Stimulated activated CD4-positive, alpha-beta T cell treated with anti-CD3 and anti-CD28 coated beads, Interleukin-4, amount 100 ng/mL, for 1 hour (primary cell): Measurements from ENCODE around the gene S100A11.

ENCODE experiments used
- DNase-seq: peaks from one replicate; pipeline ENCODE4 v3.0.0-alpha.2; 2020

The S100A11 gene

DNA sequence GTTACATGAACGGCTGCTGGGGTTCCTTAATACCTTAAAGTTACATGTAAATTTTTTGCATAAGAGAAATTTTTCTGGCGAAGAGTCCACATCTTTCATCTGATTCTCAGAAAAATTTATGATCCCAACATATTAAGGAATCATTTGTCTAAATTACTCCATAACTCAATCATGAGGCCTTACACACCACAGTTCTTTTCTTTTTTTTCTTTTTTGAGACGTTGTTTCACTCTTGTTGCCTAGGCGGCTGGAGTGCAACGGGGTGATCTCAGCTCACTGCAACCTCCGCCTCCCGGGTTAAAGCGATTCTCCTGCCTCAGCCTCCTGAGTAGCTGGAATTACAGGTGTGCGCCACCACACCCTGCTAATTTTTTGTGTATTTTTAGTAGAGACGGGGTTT lies 2.1 kb upstream of the S100A11 start:
- DNase-seq = no peak

DNA sequence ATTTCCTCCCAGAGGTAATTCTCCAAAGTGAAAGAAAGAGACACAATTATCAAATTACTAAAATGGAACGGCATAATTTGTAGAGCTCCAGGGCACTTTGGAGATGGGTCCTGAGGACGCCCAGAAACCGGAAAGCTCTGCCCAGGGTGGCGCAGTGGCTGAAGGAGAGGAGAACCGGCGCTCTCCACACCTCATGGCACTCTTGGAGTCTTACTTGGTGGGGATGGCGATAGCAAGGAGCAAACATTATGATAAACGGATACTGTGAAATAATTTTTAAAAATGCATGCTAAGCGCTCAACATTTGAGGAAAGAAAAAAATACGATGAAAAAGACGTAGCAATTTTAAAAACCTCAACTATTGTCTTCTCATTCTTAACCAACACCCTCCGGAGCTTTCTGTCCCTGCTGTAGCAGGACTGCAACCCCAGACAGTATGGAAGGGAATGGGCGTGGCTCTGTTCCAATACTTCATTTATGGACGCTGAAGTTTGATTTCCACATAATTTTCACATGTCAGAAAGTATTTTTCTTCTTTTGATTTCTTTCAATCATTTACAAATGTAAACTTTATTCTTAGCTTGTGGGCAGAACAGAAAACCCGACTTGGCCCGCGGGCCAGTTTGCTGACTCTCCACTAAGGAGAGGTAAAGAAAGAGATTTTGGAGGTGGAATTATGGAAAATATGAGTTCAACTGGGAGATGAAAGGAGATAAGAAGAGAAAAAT lies 1.1 kb downstream of the S100A11 start:
- DNase-seq = no peak

DNA sequence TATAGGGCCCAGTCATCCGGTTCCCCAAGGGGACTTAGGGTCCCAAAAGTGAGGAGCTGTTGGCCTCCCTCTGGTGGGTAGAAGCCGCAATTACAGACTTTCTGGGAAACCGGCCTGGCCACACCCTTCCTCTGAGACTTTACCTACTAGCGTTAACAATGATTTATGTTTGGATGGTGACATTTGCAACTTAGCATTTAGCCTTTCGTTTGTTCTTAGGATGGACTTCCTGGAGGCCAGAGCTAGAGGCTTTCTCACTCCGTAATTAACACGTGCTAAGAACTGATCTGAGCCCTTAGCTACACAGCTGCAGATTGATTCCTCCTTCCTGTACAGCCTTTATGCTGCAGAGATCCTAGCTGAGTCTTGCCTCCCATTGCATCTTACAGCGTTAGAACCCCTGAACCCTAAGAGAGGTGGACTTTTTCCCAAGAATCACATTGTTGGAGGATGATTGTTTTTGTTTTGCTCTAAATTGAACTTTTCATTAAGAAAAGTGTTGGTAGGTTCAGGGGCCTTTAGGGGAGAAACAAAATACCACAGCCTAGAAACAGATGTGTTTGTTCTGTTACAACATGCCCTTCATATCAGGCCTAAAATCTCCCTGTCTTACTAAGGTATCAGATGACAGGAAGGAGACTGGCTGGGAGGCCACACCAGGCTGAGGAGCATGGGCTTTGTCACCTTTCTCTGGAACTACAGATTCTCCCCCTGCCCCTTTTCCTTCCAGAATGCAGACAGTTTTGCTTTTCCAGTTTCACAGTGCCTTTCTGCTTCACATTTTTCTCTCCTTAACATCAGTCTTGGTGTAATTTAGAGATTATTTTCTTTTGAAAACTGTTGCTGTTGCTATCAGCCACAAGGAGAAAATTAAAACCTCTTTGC lies 1.9 kb downstream of the S100A11 start:
- DNase-seq = peak; percentile 60

DNA sequence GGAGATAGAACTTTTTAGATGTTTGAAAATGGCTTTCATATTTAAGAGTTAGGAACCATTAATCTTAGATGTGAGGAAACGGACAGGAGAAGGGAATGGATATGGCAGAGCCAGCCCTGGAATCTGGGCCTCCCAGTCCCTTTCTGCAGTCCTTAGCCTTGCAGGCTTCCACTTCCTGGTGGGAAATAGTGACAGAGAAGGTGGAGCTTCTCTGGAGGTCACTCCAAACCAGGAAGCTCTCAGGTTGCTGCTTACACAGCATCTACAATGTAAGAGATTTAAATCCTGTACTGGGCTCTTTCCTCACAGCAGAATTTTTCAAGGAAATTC lies 2.5 kb downstream of the S100A11 start:
- no peak for DNase-seq

DNA sequence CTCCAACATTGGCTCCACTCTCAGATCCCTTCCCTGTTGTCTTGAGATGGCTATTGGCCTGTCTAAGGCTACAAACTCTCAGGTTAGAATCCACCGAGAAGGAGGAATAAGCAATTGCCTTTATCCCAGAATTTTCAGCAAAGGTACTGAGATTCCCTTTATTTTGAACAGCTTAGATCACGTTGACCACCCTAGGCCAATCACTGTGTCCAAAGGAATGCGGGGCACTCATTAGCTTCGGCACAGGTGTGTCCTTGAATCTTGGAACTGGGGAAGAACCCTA lies 6.9 kb downstream of the S100A11 start:
- DNase-seq = no peak

DNA sequence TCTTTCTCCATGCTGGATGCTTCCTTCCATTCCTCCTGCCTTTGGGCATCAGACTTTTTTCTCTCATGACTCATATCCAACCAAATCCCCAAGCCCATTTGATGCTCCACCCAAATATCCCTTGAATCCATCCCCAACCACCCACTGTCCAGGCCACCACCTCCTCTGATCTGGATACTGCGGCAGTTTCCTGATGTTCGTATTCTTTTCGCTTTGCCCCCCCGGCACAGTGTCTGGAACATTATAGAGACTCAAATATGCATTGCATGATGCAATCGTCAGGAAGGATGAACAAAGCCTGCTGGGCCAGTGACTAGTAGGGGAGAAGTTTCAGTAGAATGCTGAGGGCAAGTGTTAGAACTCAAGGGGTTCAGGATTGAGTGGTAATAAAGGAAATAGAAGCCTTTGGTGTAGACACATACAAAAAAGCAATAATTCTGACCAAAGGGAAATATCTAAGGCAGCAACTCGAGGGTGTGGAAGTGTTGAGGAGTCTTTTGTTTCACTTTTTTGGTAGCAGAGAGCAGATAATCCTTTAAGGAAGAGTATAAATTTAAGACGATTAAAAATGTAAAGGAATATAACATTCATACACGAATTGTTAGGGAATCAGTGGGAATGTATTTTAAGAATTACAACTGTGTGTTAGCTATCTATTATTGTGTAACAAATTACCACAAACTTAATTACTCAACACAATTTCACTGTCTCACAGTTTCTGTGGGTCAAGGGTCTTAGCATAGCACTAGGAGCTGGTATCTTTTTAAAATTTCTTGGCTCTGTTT lies 7.5 kb downstream of the S100A11 start:
- DNase-seq = peak; percentile 15

DNA sequence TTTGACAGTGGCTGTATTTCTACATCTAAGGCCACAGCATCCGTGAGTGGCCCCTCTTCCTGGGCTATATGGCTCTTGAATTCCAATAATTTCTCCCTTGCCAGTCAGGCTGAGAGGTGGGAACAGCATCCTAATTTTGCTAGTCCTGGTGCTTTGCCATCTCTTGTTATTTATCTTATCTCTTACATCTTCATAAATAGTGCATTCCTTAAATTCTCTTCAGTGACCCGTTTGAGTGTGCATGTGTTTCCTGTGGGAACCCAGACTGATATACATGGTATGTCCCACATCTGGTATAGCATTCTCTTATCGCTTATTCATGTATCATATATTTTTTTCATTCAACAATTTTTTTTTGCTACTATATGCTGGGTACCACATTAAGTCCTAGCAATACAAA lies 9.9 kb downstream of the S100A11 start:
- DNase-seq = no peak

DNA sequence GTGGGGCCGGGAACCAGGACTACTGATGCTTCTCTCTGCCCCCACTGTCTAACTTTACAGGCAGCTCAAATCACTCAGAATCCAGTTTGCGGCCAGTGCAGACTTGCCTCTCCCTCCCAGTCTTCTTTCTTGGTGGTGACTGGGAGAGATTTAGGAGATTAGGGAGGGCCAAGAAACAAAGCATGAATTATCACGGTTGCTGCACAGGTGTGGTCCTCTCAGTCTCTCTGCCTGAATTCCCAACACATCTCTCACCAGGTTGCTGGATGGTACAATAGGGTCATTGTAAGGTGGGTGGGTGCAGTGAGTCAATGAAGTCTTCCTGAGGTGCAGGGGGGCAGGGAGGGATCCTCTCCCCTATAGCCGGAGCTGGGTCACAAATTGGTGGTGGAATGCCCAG lies 12.6 kb downstream of the S100A11 start:
- no peak for DNase-seq

DNA sequence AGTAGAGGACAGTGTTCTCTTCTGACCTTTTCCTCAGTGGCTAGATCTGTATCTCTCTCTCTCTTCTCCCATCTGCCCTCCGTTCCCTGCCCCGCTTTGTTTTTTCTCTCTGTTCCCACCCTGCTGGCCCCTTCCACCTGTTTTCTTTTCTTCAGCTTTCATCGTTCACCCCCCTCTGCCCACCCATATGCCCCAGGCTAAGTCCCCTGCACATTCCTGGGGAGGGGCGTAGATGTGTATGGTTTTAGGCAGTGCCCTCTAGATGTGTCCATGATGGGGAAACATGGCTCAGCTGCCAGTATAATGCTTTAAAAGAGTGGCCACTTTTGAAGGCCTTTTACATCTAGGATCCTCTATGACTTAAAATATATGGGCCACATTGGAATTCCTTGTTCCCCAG lies 13.6 kb downstream of the S100A11 start:
- DNase-seq = no peak

DNA sequence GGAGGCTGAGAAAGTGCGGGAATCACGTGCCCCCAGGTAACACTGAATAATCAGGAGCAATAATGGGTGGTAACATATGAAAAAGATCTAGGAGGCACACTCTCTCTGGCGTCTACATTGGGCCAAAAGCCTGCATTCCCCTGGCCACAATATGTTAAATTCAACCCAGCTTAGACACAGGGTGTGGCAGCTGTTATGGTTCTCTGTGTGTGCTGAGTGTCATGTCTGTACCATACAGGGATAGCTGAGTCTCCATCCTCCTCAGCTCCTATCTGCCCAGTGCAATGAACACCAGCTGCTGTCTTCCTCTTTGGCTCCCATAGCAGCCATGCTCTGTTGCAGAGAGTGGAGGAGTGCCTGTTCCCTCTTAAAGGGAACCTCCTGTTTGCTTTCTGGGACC lies 14.3 kb downstream of the S100A11 start:
- DNase-seq = no peak

DNA sequence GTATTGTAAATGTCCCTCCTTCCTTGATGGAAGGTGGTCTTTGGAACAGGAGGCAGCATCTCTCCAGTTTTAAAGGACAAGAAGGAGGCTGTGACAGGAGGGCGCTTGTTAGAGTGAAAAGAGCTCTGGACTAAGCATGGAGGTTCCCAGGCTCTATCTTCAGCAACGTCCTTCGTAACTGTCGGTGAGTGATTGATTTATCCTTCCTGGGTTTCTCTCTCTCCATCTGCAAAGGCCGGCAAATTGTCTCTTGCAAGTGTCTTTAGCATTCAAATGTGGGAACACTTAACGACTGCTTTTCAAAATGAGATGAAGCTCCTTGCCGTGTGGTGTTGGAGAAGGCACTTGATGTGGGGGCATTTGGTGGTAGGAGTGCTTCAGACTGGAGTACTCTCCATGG lies 15.2 kb downstream of the S100A11 start:
- DNase-seq = no peak

DNA sequence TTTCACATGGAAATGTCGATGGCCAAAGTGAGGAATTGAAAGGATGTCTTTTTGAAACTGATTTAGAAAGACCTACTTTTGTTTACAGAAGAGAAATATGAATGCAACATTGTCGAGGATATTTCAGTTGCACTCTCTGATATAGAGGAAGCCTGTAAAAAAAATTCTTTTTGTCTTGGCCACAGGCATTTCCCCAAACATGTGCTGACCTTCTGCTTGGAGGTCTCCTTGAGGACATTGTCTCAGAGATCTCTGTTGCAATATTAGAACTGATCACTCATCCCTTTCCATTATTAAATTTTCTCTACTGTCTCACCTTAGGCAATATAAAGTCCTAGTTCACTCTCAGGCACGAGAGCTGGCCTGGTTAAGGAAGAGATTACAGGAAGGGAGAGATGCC lies 16.0 kb downstream of the S100A11 start:
- no peak for DNase-seq

DNA sequence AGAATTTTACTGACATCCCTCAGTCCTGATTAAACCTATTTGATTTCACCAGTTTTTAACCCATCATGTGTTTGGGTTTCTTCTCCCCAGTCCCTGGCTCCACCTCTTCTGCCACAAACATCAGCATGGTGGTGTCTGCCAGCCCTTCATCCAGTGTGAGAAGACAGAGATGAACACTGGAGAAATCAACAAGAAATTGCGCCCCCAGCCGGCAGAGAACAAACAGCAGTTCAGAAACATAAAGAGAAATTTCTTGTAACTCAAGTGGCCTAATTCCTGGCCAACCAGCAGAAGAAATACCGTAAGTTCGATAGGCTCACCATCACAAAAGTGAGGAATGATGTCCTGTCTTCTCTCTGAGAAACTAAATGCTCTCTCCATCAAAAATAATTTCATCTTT lies 18.3 kb downstream of the S100A11 start:
- DNase-seq = peak; percentile 9

DNA sequence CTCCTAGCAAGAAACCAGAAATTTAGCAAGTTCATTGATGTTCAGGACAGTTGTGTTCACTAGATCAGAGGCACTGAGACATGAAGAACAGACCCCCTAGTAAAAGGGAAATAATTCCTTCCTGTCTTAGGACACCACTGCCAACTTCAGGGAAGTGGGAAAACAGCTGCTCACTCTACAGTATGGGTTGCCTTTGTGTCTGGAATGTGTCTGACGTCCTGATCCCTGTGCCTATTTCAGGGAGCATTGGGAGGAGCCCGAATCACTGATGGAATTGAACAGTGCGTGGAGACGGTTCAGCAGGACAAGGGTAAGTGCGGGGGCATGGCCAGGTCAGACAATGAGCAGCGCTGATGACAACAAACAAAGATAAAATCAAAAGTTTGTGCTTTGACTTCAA lies 21.0 kb downstream of the S100A11 start:
- no peak for DNase-seq

DNA sequence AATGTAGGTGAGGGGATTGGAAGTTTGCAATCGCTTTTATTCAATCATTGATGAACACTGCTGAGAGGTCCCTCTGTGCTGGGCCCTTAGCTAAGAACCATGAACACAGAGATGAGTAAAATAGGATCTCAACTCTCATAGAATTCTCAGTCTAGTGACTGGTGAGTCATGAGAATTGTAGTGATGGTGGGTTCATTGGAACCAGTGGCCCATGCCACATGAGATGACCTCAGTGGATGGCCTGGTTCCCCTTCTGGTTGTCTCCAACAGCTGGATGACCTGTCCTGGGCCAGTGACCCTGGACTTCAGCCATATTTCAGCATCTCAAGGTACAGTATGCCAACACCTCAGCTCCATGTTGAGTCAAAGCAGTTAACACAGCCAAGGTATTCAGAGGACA lies 21.9 kb downstream of the S100A11 start:
- DNase-seq = no peak

DNA sequence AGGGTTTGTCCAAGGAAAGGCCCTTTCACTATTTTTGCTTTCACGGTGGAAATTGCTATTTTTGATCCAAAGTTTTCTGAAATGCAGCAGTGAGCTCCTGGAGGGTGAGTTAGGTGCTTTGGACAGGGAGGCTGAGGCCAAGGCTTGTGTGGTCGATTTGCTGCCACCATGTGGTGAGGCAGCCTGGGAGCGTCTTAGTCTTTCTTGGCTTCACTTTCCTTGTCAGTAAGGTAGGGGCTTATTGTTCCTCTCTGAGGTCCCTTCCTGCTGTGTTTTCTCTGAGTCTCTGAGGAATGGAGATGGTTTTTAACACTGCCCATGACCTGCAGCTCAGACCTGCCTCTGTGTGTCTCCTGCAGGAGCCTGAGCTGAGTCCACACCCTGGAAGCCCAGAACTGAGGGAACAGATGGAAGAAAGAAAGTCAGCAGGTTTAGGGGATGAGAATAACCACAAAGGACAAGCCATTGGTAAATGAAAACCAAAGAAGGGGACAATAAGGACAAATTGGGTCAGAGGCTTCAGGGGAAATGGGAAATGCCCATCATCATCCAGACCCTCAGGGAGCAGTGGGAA lies 23.1 kb downstream of the S100A11 start:
- peak; percentile 41 for DNase-seq

DNA sequence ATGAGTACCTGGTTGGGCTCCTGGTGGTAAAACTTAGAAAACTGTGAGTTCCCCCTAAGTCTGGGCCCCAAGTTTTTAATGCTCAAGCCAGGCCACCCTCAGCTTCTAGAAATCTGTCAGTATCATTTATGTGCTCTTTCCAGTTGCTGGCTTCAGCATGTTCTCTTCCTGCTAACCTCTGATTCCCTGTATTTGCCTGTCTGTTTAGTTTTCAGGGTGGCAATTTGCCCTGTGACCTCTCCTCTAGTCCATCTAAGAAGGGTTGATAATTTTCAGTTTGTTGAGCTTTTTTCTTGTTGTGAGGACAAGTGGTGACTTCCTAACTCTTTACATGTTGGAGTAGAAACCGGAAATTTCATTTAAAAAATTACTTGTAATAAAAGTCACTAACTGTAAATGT lies 27.1 kb downstream of the S100A11 start:
- DNase-seq = no peak

DNA sequence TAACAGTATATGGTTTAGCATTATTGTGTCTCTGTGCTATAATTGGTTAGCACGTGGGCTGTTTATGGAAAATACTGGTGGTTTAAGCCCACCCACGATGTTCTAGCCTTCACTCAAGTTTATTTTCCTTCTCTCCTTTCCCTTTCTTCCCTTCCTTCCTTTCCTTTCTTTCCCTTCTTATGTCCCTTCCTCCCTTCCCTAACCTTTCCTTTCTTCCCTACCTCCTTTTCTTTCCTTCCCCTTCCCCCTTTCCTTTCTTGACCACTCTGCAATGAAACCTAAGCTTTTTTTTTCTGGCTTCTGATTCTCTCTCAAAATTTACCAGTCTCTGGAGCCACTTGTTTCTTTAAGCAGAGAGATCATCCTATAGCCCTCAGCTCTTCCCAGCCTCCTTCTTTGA lies 29.8 kb downstream of the S100A11 start:
- no peak for DNase-seq

DNA sequence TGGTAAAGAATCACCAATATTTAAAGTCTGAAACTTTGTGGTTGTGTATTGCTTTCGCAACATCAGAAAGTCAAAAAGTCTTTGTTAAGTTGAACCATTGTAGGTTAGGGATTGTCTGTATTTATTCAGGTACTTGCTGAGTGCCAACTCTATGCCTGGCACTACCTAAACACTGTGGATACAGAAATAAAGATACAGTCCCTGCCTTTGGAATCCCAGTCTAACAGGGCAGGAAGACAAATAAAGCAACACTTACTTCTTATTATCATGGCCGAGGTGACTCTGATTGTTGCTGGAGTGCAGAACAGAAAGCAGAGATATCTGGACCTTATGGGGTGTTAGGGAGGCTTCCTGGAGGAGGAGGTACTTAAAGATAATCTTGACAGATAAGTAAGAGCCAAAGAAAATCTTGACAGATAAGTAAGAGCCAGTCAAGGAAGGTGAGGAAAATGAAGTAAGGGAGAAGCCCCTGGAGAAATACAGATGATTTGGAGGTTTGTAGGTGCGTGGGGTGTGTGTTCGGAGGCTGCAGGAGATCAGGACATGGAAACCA lies 31.4 kb downstream of the S100A11 start:
- DNase-seq = no peak

DNA sequence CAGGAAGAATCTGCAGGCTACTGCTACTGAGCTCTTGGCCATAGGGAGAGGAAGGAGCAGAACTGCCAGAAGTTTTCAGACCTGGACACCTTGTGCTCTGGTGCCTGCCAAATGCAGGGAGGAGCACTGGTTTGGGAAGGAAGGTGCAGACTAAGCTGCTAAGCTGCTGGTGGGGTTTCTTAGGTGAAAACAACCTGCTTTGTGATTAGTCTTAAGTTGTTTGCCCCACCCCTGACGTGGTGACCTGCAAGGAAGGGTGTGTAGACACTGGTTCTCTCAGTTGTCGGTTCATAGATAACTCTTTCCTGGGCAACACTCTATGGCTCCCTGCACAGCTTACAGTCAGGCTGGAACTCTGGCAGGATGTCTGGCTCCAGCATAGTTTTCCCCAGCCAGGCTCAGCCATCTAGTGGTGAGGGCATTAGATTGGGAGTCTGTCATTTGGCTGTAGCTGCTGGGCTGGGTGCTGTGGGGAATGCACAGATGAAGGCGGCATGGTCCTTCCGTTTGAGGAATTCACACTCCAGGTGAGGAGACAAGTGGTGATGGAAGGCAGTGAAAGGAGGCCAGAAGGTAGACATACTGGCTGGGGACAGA lies 32.9 kb downstream of the S100A11 start:
- DNase-seq = no peak

DNA sequence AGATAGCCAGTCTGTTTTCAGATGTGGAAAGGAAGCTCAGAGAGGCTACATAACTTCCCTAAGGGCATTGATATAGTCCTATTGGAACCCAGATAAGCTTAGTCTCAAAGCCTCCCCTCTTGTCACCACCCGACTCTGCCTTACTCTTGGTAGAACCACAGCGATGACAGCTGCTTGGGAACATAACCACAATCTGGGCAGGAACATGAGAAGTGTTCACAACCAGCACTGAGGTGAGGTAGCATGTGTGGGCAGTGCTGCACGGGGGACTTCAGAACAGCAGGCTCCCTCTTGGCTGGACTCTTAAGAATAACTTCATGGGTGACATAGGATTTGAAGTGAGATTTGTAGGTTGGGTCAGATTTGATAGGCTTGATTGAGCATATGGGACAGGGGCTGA lies 33.8 kb downstream of the S100A11 start:
- no peak for DNase-seq

DNA sequence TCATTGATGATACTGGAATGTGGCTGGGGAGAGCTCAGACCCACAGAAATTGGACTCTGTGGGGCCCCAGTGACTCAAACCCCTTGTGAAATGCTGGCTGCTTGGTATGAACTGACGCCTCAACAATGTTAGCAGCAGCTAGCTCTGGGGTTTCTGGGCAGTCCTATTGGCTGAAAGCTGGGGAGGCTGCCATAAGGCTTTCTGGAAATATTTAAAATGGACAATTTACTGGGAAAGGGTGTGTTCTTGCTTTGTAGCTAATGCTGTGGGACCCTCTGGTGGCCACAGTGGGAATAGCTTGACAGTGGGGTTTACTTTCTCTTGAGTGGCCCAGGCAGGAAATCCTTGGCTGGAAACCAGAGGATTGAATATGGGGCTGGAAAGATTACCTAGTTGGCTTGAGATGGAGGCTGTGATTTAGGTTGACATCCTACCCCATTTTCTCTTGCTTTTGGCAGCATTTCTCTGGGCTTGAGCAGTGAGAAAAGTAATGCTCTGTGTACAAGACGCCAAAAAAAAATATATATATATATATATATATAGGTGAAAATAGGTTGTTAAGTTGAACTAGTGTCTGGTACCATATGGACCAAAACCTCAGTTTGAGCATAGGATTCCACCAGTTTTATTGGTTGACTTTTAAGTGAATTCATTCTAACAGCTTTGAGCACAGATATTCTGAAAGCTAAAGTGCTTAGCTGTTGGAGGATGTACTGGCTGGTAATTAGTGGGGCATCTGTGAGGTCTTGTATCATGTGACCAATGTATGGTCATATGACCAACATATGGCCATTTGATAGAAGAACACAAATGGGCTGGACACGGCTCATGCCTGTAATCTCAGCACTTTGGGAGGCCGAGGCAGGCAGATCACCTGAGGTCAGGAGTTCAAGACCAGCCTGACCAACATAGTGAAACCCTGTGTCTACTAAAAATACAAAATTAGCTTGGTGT lies 34.9 kb downstream of the S100A11 start:
- DNase-seq = peak; percentile 77
